Effector memory CD8-positive, alpha-beta T cell (primary cell): ENCODE results near the gene STT3B.

Experiments used
- ATAC-seq: fragments of 150-1000 bp; cut with Tn5 transposase; replicated peaks from 2 replicates; pipeline ENCODE4 v1.10.0; 2021; ENCODE audit warnings: mild to moderate bottlenecking, moderate library complexity
- DNase-seq, 3 experiments: peaks; one replicate each; pipeline ENCODE4 v3.0.0; 2021
- H3K27ac Mint-ChIP-seq, 2 donors: one replicate each; pipeline ENCODE4 v1.8.0; 2022; ENCODE audit warnings: mild to moderate bottlenecking in 2 of 2, mixed read lengths in 2 of 2, moderate library complexity in 2 of 2
- H3K27me3 Mint-ChIP-seq, 2 donors: one replicate each; pipeline ENCODE4 v1.8.0; 2022; ENCODE audit warnings: mixed read lengths in 2 of 2
- H3K36me3 Mint-ChIP-seq: one replicate; pipeline ENCODE4 v1.8.0; 2022; ENCODE audit warnings: mild to moderate bottlenecking, moderate library complexity, mixed read lengths; ENCODE audit not compliant: insufficient read depth
- H3K4me1 Mint-ChIP-seq, 2 donors: one replicate each; pipeline ENCODE4 v1.8.0; 2022; ENCODE audit warnings: low read depth in 2 of 2, mixed read lengths in 2 of 2
- H3K4me3 Mint-ChIP-seq, 2 donors: one replicate each; pipeline ENCODE4 v1.8.0; 2022; ENCODE audit warnings: mild to moderate bottlenecking in 2 of 2, mixed read lengths in 2 of 2, moderate library complexity in 2 of 2
- H3K9me3 Mint-ChIP-seq, 2 donors: one replicate each; pipeline ENCODE4 v1.8.0; 2022; ENCODE audit warnings: mixed read lengths in 2 of 2

STT3B gene

DNA sequence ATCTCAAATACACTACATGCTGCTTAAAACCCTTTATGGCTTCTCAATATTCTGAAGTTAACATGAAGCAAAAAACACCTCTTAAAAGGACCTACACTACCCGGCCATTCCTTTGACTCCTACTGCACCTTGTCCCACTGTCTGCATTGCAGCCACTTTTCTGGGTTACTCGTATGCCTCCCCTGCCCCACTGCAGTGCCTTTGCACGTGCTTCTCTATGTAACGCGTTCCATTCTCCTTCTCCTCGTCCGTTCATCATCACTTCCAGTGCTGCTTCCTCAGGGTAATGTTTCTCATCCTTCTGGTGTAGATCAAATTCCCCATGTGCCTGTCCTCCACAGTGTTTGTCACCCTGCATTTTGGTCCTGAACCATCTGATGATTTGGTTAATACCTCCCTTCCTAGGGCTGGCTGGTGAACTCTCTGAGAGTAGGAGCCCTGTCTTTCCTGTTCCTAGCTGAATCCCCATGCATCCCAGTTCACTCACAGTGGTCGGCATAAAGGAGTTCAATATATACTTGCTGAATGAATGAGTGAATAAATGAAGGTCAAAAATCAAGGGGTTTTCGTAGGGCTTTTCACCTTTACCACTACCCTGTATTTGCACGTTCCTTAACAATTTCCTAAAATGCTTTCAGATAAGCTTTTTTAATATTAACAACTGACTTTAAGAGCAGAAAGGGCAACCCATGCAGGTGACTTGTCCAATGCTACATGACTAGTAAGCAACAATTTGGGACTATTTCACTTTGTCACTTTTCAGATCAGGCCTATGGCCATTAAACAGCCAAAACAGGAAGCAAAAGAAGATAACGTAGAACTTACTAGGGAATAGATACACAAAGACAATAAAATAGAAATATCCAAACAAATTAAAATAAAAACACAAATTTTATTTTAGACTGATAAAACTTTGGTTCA, 2.4 kb upstream of the STT3B start:
- H3K9me3 Mint-ChIP-seq = no peaks in the 10 kb centered on the region
- H3K27me3 Mint-ChIP-seq = no peaks in the 10 kb centered on the region
- ATAC-seq (no peak), DNase-seq (no peak)
- H3K36me3 Mint-ChIP-seq = peaks cover 25% of the 10 kb centered on the region
- no peak overlapping the region for H3K27ac Mint-ChIP-seq
- peaks cover 7 to 10% of the 10 kb centered on the region in 2 donors for H3K4me1 Mint-ChIP-seq
- H3K4me3 Mint-ChIP-seq = no peak overlapping the region

DNA sequence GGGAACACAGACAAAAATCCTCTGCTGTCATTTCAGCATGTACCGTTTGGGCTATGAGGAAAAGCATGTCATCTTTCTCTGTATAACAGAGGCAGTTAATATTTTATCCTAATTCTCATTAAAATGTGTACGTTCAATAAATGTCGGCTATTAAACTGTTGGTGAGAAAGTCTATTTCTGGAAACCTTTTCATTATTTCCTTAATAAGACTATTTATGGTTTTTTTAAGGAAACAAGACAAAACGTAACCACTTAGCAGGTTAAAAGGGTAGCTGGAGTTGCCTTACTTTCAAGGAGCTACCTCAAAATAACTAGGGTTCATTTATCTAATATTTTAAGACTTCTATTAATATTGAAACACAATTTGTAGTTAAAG, 1.8 kb upstream of the STT3B start:
- Mint-ChIP-seq H3K27me3 (no peaks in the 10 kb centered on the region), H3K4me3 (peak overlapping the region; percentile 94 to 99), H3K4me1 (peaks cover 8 to 12% of the 10 kb centered on the region in 2 donors), H3K27ac (peak overlapping the region; percentile 96 to 98), H3K36me3 (peaks cover 25% of the 10 kb centered on the region), H3K9me3 (no peaks in the 10 kb centered on the region)
- ATAC-seq (no peak), DNase-seq (no peak)

DNA sequence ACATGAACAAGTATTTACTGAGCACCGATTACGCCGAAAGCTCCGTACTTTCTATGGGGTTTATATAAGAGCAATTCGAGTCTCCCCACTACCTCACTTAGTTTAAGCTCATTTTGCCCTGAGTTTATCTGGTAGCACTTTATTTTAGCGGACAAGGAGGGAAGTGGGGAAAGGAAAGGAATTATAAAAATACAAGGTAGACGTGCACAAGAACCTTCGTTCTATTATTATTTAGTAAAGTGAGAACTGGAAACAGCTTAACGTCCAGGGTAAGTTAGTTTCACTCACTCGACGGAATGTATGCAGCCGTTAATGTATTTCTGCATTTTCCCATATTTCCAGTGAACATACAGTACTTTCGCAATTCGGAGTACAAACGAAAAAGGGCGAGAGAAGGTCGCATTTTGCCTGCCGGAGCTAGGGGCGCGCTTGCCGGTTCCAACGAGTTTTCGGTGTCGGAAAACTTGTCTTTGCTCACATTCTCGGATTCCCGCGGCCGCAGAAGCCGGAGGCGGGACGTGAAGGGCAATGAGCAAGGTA, 1.2 kb upstream of the STT3B start:
- H3K36me3 Mint-ChIP-seq = peaks cover 25% of the 10 kb centered on the region
- no peaks in the 10 kb centered on the region for H3K27me3 Mint-ChIP-seq

DNA sequence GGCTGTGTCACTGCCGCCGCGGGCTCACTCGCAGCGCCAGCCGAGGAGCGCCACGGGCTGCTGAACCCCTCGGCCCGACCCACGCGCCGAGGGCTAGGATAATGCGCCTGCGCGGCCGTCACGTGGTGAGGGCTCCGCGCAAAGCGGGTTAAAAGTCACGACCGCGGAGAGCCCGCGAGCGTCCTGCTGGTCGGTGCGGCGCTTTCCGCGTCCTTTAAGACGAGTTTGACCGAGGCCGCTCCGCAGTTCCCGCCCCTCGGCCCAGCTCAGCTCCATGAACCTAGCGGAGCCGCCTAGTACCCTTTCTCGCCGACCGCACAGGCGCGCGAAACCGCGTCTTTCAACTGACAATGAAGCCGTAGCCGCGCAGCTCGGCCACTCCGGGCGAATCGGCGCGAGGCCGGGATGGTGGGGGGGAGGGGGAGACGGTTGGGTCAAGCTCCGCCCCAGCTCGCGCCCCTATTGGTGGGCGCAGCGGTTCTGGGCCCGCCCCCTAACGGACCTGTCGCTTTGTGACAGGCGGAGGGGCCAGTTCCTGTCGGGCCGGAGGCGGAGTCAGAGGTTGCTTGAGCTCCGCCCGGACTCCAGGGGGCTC, 636 bp upstream of the STT3B start:
- peak overlapping the region; percentile 96 to 98 for H3K27ac Mint-ChIP-seq
- DNase-seq = peak; percentile 98
- no peaks in the 10 kb centered on the region for H3K27me3 Mint-ChIP-seq
- H3K9me3 Mint-ChIP-seq = no peaks in the 10 kb centered on the region
- ATAC-seq = peak; percentile 80
- H3K4me3 Mint-ChIP-seq = peak overlapping the region; percentile 94 to 99
- H3K4me1 Mint-ChIP-seq = peaks cover 17 to 24% of the 10 kb centered on the region in 2 donors
- peaks cover 25% of the 10 kb centered on the region for H3K36me3 Mint-ChIP-seq

More for the DNA sequence above, 1.2 kb upstream of the STT3B start:
- peaks cover 12 to 18% of the 10 kb centered on the region in 2 donors for H3K4me1 Mint-ChIP-seq
- no peaks in the 10 kb centered on the region for H3K9me3 Mint-ChIP-seq
- peak overlapping the region; percentile 96 to 98 for H3K27ac Mint-ChIP-seq
- peak overlapping the region; percentile 94 to 99 for H3K4me3 Mint-ChIP-seq
- no peak for DNase-seq
- no peak for ATAC-seq

DNA sequence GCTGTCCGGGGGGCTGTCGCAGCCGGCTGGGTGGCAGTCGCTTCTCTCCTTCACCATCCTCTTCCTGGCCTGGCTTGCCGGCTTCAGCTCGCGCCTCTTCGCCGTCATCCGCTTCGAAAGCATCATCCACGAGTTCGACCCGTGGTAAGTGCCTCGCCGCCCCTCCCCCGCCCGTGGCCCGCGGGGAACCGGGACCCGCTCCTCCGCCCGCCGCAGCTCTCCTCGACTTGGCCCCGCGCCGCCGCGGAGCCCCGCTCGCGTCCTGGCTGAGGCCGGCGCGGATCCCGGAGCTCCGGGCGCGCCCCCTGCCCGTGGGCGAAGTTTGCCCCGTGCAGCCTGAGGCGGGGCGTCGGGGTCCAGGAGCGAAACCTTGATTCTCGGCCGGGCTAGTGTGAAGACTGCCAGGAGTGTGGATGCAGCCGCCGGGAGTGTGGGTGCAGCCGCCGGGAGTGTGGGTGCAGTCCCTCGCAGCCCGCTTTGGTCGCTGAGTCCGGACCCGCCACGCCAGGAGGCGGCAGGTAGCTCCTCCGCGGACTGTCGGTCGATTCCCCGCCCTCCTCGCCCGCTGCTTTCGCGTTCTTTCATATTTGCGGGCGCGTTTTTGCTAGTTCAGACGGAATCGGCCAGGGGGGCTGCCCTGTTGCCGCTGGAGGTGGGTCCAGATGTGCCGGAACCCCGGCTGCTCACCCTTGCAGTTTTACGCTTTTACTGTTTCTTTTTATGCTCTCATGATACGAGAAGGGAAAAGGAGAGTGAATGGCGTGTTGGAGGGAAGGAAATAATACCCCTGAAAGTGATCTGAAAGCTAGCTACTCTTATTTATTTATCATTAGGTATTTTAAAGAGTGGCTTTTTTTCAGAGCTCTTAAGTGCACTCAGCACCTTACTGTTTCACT, 692 bp downstream of the STT3B start:
- ATAC-seq (peak; percentile 2), DNase-seq (peak; percentile 44 to 54 (median 52))
- H3K36me3 Mint-ChIP-seq = peaks cover 25% of the 10 kb centered on the region
- peaks cover 26 to 37% of the 10 kb centered on the region in 2 donors for H3K4me1 Mint-ChIP-seq
- H3K27me3 Mint-ChIP-seq = no peaks in the 10 kb centered on the region
- no peaks in the 10 kb centered on the region for H3K9me3 Mint-ChIP-seq
- H3K27ac Mint-ChIP-seq = peak overlapping the region; percentile 96 to 98
- peak overlapping the region; percentile 94 to 99 for H3K4me3 Mint-ChIP-seq

DNA sequence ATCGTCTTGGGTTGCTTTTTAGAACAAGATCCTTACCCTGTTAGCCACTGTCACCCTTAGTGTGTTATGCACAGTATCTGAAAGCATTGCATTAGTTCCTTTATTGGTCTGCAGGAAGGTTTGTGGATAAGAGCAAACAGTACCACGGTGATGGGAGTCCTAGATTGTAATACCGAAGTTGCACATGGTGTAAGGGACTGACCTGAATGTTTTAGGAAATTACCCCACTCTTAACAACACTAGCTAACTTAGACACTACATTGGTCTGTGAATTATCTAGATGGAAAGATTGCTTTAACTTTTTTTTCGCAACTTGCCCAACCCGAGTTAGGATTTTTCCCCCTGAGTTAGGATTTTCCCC, 1.3 kb downstream of the STT3B start:
- H3K4me1 Mint-ChIP-seq = peaks cover 32 to 43% of the 10 kb centered on the region in 2 donors

DNA sequence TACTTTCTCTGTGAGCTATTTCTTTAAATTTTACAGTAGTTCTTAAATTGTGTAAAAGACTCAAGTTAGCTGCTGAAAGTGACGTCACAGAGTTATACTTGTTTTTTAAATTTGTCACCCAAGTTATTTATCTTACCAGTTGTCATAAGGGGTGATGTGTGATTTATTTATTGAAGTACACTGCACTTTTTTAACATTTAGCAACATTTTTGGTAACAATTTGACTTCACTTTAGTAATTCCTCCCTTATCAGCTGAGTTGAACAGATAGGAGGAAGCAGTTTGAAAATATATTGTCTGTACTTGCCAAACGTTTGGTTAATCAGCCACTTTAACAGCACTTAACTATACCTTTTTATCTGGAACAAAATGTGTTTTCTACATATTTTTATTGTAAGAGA, 3.8 kb downstream of the STT3B start:
- H3K9me3 Mint-ChIP-seq = no peaks in the 10 kb centered on the region
- H3K4me1 Mint-ChIP-seq = peaks cover 43 to 64% of the 10 kb centered on the region in 2 donors
- ATAC-seq = no peak
- no peak for DNase-seq
- H3K27ac Mint-ChIP-seq = peak overlapping the region in 1 of 2 donors; percentile 75
- peak overlapping the region; percentile 94 to 99 for H3K4me3 Mint-ChIP-seq
- H3K36me3 Mint-ChIP-seq = peaks cover 25% of the 10 kb centered on the region
- no peaks in the 10 kb centered on the region for H3K27me3 Mint-ChIP-seq

More for the DNA sequence above, 1.3 kb downstream of the STT3B start:
- Mint-ChIP-seq H3K4me3 (peak overlapping the region; percentile 94 to 99), H3K27me3 (no peaks in the 10 kb centered on the region), H3K9me3 (no peaks in the 10 kb centered on the region), H3K36me3 (peaks cover 25% of the 10 kb centered on the region), H3K27ac (peak overlapping the region; percentile 92 to 98)
- ATAC-seq = no peak
- no peak for DNase-seq

DNA sequence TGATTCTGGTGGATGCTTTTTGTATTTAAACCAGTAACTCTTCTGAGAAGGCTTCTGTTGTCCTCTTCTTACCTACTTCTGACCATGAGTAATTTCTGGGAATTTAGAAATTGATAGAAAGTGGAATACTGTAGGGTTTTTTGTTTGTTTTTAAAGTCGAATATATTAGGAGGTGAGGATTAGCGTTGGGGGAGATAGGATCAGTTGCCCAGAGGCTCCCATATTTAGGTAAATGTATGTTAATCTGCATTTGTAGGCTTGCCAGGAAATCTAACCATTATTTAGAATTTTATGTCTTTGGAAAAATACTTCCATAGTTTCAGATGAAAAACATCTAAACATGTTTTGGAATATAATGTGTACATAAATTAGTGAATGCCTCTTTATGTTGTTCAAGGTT, 6.1 kb downstream of the STT3B start:
- no peaks in the 10 kb centered on the region for H3K27me3 Mint-ChIP-seq
- DNase-seq (no peak), ATAC-seq (no peak)
- H3K4me3 Mint-ChIP-seq = peak overlapping the region in 1 of 2 donors; percentile 18
- H3K27ac Mint-ChIP-seq = peak overlapping the region in 1 of 2 donors; percentile 47
- peaks cover 9% of the 10 kb centered on the region for H3K36me3 Mint-ChIP-seq
- H3K9me3 Mint-ChIP-seq = no peaks in the 10 kb centered on the region
- H3K4me1 Mint-ChIP-seq = peaks cover 55 to 79% of the 10 kb centered on the region in 2 donors

DNA sequence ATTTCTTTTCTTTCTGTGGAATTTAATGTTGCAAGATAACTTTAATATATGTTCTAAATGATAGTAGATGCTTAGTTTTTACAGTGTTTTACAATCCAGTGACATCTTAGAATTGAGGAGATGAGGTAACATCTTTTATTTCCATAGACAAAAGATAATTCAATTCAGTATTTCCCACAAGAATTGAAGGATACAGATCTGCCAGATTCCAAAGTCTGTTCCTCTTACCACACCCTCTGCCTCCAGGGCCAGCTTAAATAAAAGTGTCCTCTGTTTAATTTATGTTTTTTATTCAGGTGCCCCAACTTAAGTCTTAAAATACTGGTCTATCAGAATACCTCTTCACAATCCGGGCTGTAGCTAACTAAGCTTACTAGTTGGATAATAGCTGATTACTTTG, 6.5 kb downstream of the STT3B start:
- peaks cover 55 to 79% of the 10 kb centered on the region in 2 donors for H3K4me1 Mint-ChIP-seq
- ATAC-seq (no peak), DNase-seq (no peak)
- peak overlapping the region in 1 of 2 donors; percentile 23 for H3K4me3 Mint-ChIP-seq
- no peaks in the 10 kb centered on the region for H3K9me3 Mint-ChIP-seq
- H3K27me3 Mint-ChIP-seq = no peaks in the 10 kb centered on the region
- peaks cover 8% of the 10 kb centered on the region for H3K36me3 Mint-ChIP-seq
- peak overlapping the region; percentile 2 to 55 for H3K27ac Mint-ChIP-seq

DNA sequence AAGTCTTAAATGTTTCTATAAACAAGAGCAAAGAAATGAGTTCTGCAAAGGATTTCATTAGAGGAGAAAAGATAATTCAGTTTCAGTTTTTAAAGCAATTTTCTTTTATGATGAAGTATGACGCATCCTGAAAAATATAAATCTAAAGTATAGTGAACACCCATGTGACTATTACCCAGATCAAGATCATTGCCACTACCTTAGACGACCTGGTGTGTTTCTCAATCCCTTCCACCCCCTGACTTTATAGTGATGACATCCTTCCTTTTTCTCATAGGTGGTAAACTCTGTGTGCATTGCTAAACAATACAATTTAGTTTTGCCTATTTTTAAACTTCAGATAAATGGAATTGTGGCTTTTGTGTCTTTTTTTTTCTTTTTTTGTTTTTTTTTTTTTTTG, 8.4 kb downstream of the STT3B start:
- peak overlapping the region in 1 of 2 donors; percentile 31 for H3K4me3 Mint-ChIP-seq
- H3K9me3 Mint-ChIP-seq = no peaks in the 10 kb centered on the region
- peaks cover 8% of the 10 kb centered on the region for H3K36me3 Mint-ChIP-seq
- no peak for DNase-seq
- ATAC-seq = peak; percentile 76
- H3K4me1 Mint-ChIP-seq = peaks cover 62 to 89% of the 10 kb centered on the region in 2 donors
- no peaks in the 10 kb centered on the region for H3K27me3 Mint-ChIP-seq
- H3K27ac Mint-ChIP-seq = no peak overlapping the region

DNA sequence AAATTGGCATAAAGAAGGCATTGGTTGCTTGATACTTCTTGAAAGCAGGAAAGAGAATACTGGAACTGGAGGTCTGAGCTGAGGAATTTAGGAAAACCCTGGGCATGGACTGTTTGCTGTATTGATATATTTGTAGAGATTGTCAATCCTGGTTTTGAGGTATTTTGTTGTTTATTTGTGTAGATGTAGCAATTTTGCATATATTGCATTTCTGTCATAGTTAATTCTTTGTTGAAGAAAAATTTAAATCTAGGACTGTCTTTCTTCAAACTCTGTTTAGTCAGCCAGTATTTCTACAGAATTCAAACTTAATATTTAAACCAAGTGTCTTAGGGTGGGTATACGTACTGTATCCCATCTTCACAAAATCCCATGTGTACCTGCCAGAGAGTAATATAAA, 9.5 kb downstream of the STT3B start:
- peaks cover 8% of the 10 kb centered on the region for H3K36me3 Mint-ChIP-seq
- no peaks in the 10 kb centered on the region for H3K9me3 Mint-ChIP-seq
- H3K4me1 Mint-ChIP-seq = peaks cover 59 to 85% of the 10 kb centered on the region in 2 donors
- no peak overlapping the region for H3K4me3 Mint-ChIP-seq
- no peak for DNase-seq
- no peak for ATAC-seq
- H3K27me3 Mint-ChIP-seq = no peaks in the 10 kb centered on the region
- H3K27ac Mint-ChIP-seq = peak overlapping the region in 1 of 2 donors; percentile 17

DNA sequence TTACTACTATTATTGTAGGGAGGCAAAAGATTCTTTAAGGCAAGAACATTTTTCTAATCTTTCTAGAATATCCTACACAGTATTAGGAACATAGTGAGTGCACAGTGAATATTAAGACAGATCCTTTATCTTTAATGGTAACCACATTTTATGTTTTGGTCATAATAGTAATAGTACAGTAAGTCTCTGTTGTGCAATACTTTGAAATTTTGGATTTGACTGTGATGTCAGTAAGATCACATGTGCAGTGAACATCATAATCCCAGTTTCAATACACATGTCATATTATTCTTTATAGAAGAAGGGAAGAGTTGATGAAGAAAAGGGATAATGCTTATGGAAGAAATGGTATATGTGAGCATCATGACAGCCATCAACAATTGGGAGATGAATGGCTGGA, 10.7 kb downstream of the STT3B start:
- H3K27me3 Mint-ChIP-seq = no peaks in the 10 kb centered on the region
- no peak for DNase-seq
- H3K36me3 Mint-ChIP-seq = peaks cover 8% of the 10 kb centered on the region
- H3K27ac Mint-ChIP-seq = peak overlapping the region in 1 of 2 donors; percentile 72
- H3K4me3 Mint-ChIP-seq = peak overlapping the region in 1 of 2 donors; percentile 3
- ATAC-seq = no peak
- H3K9me3 Mint-ChIP-seq = no peaks in the 10 kb centered on the region
- H3K4me1 Mint-ChIP-seq = peaks cover 57 to 84% of the 10 kb centered on the region in 2 donors

DNA sequence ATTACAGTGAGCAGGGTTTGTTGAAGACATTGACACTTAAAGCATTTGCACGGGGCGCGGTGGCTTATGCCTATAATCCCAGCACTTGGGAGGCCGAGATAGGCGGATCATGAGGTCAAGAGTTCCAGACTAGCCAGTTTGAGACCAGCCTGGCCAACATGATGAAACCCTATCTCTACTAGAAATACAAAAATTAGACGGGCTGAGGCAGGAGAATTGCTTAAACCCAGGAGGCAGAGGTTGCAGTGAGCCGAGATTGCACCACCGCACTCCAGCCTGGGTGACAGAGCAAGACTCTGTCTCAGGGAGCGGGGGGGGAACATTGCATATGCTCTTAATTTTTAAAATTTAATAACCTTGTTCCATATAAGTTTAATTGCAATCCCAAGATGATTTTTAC, 11.9 kb downstream of the STT3B start:
- peak overlapping the region in 1 of 2 donors; percentile 49 for H3K27ac Mint-ChIP-seq
- no peak for DNase-seq
- H3K27me3 Mint-ChIP-seq = no peaks in the 10 kb centered on the region
- ATAC-seq = no peak
- peak overlapping the region; percentile 25 to 42 for H3K4me3 Mint-ChIP-seq
- H3K36me3 Mint-ChIP-seq = peaks cover 11% of the 10 kb centered on the region
- H3K4me1 Mint-ChIP-seq = peaks cover 50 to 78% of the 10 kb centered on the region in 2 donors
- no peaks in the 10 kb centered on the region for H3K9me3 Mint-ChIP-seq
